Measurements from ENCODE around the gene MST1R. TPM values are rescaled to one million over a fixed set of nuclear protein-coding genes. Genes with fewer than 3 reads are reported as not detected.

Gene MST1R
- total and polyA plus RNA-seq, 2 donors (not counting 3 experiments of a cell fraction or from before 2014, with no cell fraction given) = 0.93 to 2.4 TPM

DNA sequence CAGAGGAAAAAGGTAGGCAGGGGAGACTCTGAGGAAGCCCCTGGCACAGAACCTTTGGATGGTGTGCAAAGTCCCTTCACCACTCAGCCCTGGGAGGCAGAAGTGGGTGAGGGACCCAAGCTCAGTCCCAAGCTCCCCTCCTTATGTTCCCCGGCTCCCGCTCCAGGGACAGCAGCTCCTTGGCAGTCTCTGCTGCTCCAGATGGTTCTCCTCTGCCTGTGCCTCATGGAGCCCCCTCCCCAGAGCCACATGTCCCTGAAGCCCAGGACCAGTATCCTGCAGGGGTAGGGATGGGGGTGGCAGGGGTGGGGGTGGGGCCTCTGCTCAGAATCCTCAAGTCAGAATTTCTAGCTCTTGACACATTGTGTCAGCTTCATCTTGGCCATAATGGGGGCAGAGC, 26.0 kb downstream of the MST1R start:
- Histone ChIP-seq H2AFZ (ENCODE audit: low read depth, low read length) (no peak overlapping the region), H3K9me3 (replicated peaks; ENCODE audit: control insufficient read depth, insufficient read depth, low read length) (no peaks in the 10 kb centered on the region), H3K9me1 (replicated peaks; ENCODE audit: control insufficient read depth, extremely low read depth, insufficient read depth, low read length) (no peaks in the 10 kb centered on the region), H3K4me1 (ENCODE audit: control insufficient read depth, extremely low read depth, insufficient read depth, low read length) (no peaks in the 10 kb centered on the region), H4K20me1 (replicated peaks; ENCODE audit: control insufficient read depth, extremely low read depth, insufficient read depth, low read length) (no peaks in the 10 kb centered on the region), H3K36me3 (ENCODE audit: control insufficient read depth in 2 of 2, extremely low read depth in 1 of 2, insufficient read depth in 2 of 2, low read length in 2 of 2) (no peaks in the 10 kb centered on the region), H3K9ac (replicated peaks; ENCODE audit: extremely low read depth, insufficient read depth, low read length) (no peak overlapping the region), H3K79me2 (ENCODE audit: control insufficient read depth, insufficient read depth, low read length) (no peaks in the 10 kb centered on the region), H3K4me3 (replicated peaks in 1 of 3; ENCODE audit: insufficient read depth in 1 of 3, low read depth in 1 of 3, low read length in 3 of 3) (no peak overlapping the region), H3K27me3 (ENCODE audit: control insufficient read depth in 2 of 2, insufficient read depth in 2 of 2, low read length in 2 of 2) (peaks cover 7% of the 10 kb centered on the region in 2 experiments), H3K27ac (ENCODE audit: insufficient read depth, low read depth, low read length) (no peak overlapping the region), H3K4me2 (ENCODE audit: insufficient read depth, low read length) (no peak overlapping the region)
- ChIA-PET CTCF (interaction anchor here (1.7 to 2.3 kb wide), 2 partner anchors 10 to 39 kb away, joined by 5 to 6 read pairs; no protein-coding TSS in a partner anchor), POLR2A (no interaction called here)
- intact Hi-C loops (cut with micrococcal nuclease) (no loop called here), dilution Hi-C loops (cut with MboI; ENCODE audit: extremely low pct_ligation_motif_present, low sequenced_read_pairs) (no loop called here)
- FAIRE-seq (no peak), DNase-seq (ENCODE audit: low read depth, low spot score) (no peak)
- no TSS peak for BruUV-seq (replicated peaks)
- TF ChIP-seq MYC (IDR thresholded peaks at IDR 0.05; ENCODE audit: low read depth, low read length) (no peak), GATA2 (IDR thresholded peaks at IDR 0.05; ENCODE audit: insufficient read depth, insufficient read length, low read depth, low read length) (no peak), POLR2A (IDR thresholded peaks at IDR 0.05; ENCODE audit: low read depth, low read length) (no peak), EZH2 (IDR thresholded peaks at IDR 0.05; ENCODE audit: borderline replicate concordance, low read depth, low read length, severe bottlenecking) (no peak), FOS (IDR thresholded peaks at IDR 0.05; ENCODE audit: borderline replicate concordance, insufficient read depth, low read length) (no peak), JUN (IDR thresholded peaks at IDR 0.05; ENCODE audit: borderline replicate concordance, insufficient read depth, insufficient read length, low read depth) (no peak), POLR2AphosphoS5 (IDR thresholded peaks at IDR 0.05; ENCODE audit: insufficient read depth, low read depth, low read length) (no peak)
- TF ChIP-seq, protein P1, sequence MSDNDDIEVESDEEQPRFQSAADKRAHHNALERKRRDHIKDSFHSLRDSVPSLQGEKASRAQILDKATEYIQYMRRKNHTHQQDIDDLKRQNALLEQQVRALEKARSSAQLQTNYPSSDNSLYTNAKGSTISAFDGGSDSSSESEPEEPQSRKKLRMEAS (IDR thresholded peaks at IDR 0.05; ENCODE audit: insufficient read depth, insufficient read length) = no peak
- TF ChIP-seq, protein P2, sequence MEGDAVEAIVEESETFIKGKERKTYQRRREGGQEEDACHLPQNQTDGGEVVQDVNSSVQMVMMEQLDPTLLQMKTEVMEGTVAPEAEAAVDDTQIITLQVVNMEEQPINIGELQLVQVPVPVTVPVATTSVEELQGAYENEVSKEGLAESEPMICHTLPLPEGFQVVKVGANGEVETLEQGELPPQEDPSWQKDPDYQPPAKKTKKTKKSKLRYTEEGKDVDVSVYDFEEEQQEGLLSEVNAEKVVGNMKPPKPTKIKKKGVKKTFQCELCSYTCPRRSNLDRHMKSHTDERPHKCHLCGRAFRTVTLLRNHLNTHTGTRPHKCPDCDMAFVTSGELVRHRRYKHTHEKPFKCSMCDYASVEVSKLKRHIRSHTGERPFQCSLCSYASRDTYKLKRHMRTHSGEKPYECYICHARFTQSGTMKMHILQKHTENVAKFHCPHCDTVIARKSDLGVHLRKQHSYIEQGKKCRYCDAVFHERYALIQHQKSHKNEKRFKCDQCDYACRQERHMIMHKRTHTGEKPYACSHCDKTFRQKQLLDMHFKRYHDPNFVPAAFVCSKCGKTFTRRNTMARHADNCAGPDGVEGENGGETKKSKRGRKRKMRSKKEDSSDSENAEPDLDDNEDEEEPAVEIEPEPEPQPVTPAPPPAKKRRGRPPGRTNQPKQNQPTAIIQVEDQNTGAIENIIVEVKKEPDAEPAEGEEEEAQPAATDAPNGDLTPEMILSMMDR (IDR thresholded peaks at IDR 0.05; ENCODE audit: extremely low read depth in 1 of 2, insufficient read depth in 1 of 2, low read depth in 1 of 2, low read length in 2 of 2) = no peak
